SH-SY5Y (cell line): Measurements from ENCODE around the gene ATP6V0A4.

Source experiments
- GATA2 ChIP-seq: IDR thresholded peaks from 2 replicates; pipeline ENCODE4 v1.6.1; 2011; ENCODE audit warnings: mild to moderate bottlenecking, low read depth, low read length
- GATA3 ChIP-seq: IDR thresholded peaks from 2 replicates; pipeline ENCODE4 v1.6.1; 2011; ENCODE audit warnings: low read depth, mild to moderate bottlenecking, low read length, moderate library complexity

- TF ChIP-seq GATA3 (no peak), GATA2 (no peak)
These were observed 44.9 kb downstream of the ATP6V0A4 start for GRCh38 chr7:138753150-138753518.
